ENCODE data around the gene TTC39B.

Gene TTC39B

DNA sequence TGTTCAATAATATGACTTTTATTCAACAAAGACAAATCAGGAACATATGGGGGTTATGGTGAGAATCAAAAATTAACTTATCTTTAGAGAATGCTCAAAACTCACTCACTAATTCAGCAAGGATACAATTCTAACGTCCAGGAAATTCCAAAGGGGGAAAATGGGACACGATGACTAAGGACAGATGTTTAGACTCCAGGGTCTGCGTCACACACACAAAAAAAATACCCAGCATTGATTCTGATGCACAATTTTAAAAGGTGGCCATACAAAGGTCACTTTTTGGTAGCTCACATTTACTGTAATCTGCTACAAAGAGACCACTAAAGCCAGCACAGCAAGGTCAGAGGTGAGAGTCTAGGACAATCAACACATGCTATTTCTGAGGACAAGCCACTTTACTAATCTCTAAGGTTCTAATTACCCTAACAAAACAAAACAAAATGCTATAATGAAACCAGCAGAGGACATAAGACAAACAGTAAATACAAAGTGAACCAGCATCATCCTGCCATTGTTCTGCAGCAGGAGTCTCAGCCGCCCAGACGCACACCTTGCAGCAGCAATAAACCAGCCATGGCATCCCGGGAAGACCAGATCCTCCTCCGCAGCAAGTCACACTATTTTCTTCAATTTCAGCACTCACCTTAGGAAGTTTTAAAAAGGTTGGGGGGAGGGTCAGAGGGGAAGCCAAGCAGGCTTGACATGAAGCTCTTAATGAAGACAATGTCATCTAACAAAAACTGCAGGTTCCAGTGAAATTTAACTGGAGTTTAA lies 57.8 kb downstream of the TTC39B start:
- POLR2A ChIA-PET = no interaction called here
- TF ChIP-seq, protein P1, sequence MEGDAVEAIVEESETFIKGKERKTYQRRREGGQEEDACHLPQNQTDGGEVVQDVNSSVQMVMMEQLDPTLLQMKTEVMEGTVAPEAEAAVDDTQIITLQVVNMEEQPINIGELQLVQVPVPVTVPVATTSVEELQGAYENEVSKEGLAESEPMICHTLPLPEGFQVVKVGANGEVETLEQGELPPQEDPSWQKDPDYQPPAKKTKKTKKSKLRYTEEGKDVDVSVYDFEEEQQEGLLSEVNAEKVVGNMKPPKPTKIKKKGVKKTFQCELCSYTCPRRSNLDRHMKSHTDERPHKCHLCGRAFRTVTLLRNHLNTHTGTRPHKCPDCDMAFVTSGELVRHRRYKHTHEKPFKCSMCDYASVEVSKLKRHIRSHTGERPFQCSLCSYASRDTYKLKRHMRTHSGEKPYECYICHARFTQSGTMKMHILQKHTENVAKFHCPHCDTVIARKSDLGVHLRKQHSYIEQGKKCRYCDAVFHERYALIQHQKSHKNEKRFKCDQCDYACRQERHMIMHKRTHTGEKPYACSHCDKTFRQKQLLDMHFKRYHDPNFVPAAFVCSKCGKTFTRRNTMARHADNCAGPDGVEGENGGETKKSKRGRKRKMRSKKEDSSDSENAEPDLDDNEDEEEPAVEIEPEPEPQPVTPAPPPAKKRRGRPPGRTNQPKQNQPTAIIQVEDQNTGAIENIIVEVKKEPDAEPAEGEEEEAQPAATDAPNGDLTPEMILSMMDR (IDR thresholded peaks at IDR 0.05; ENCODE audit: control extremely low read depth, extremely low read depth, low read depth, missing control alignments) = no peak
- CTCF ChIA-PET = interaction anchor here (1.0 to 2.1 kb wide), 3 partner anchors 10 to 37 kb away, joined by 3 to 7 read pairs (median 4); no protein-coding TSS in a partner anchor
- no peak for DNase-seq (ENCODE audit: extremely low spot score)

DNA sequence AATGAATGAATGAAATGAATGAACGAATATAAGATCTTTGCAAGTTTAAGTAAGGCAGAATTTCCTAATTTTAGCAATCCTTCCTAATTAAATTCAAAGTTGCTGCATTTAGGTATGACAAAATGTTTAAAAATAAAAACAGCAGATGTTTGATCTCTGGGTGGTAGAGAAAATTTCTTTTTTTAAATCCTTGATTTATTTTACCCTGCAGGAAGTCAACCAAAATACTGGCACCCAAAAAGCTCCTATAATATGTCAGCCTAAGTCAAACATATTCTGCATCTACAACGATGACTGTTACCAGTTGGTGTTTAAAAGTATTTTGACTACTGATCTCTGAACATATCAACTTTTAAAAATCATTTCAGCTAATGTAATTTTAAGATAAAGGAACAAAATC lies 58.4 kb downstream of the TTC39B start:
- POLR2A ChIA-PET = no interaction called here
- CTCF ChIA-PET = interaction anchor here (0.7 to 2.1 kb wide), 5 partner anchors 8 to 39 kb away, joined by 3 to 7 read pairs (median 3); no protein-coding TSS in a partner anchor
- TF ChIP-seq, protein P1 (IDR thresholded peaks at IDR 0.05; ENCODE audit: control extremely low read depth, extremely low read depth, low read depth, missing control alignments) = no peak
- no peak for DNase-seq (ENCODE audit: extremely low spot score)

DNA sequence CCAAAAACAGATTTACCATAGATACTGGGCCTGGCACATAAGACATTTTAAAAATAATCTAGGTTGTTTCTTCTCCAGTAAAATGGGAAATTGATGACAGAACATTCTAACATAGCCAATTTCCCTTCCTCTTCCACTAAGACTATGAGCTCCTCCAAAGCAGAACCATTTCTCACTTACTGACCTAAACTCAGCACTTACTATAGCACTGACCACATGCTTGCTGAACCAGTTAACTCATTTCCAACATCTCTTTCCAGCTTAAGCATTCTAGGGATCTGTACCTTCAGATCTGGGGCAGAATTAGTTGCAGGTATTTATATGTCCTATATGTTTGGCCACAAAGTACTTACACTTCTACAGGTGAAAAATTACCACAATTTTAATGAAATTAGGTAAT lies 58.9 kb downstream of the TTC39B start:
- no peak for DNase-seq (ENCODE audit: extremely low spot score)
- TF ChIP-seq, protein P1 (IDR thresholded peaks at IDR 0.05; ENCODE audit: control extremely low read depth, extremely low read depth, low read depth, missing control alignments) = no peak
- ChIA-PET CTCF (interaction anchor here (0.7 to 0.9 kb wide), 2 partner anchors 9 to 39 kb away, joined by 3 read pairs; no protein-coding TSS in a partner anchor), POLR2A (no interaction called here)

DNA sequence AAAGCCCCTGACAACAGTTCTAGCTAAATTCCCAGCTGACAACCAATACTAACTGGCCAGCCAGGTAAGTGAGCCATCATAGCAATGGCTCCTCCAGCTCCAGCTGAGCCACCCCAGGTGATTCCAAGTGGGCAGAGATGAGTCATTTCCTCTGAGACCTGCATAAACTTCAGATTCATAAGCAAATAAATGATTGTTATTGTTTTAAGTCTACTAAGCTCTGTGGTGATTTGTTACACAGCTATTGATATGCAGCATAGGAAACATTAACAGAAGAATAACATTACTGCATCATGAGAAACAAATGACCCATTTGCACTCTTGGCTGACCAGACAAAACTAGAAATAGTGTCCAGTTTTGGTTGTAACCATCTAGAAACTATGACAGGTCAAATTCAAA lies 60.3 kb downstream of the TTC39B start:
- DNase-seq (ENCODE audit: extremely low spot score) = no peak
- CTCF ChIA-PET = interaction anchor here (0.6 kb wide), 1 partner anchor 9 kb away, joined by 3 read pairs; no protein-coding TSS in a partner anchor
- POLR2A ChIA-PET = no interaction called here
- TF ChIP-seq, protein P1 (IDR thresholded peaks at IDR 0.05; ENCODE audit: control extremely low read depth, extremely low read depth, low read depth, missing control alignments) = no peak

DNA sequence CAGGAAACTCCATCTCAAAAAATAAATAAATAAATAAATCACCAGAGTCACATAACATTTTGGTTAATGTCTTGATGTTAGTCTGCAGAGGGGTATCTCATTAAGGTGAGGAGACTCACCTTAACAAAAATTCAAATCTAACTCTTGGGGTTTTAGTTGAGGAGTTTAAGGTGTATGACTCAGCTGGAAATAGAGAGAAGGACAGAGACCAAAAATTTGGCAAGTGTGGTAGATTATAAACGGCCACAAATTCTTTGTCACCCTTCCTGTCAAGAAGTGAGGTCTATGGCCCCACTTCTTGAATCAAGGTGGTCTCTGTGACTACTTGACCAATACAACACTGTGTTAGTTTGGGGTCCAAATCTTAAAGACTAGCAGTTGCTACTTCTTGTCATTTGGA lies 60.8 kb downstream of the TTC39B start:
- no peak for DNase-seq (ENCODE audit: extremely low spot score)
- ChIA-PET CTCF (interaction anchor here (0.6 kb wide), 1 partner anchor 9 kb away, joined by 3 read pairs; no protein-coding TSS in a partner anchor), POLR2A (no interaction called here)
- TF ChIP-seq, protein P1 (IDR thresholded peaks at IDR 0.05; ENCODE audit: control extremely low read depth, extremely low read depth, low read depth, missing control alignments) = no peak

DNA sequence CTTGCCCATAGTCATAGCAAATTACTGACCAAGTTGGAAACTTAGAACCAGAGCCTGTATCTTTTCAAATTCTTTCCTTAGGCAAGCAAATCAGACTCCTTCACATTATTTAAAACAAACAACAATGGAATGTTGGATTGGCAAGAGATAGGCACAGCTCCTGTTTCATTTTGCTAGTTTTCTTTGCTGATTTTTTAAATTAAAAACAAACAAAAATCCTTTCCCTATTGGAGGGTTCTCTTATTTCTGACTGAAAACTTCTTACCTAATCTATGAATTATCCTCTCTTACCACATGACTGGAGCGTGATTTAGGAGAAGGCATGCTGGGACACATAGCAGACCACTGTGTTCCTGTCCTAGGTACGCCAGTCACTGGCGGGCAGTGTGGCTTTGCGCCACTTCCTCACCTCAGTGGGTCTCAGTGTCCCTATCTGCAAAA lies 63.0 kb downstream of the TTC39B start:
- ChIA-PET CTCF (interaction anchor here (1.2 kb wide), 1 partner anchor 33 kb away, joined by 5 read pairs; no protein-coding TSS in a partner anchor), POLR2A (no interaction called here)
- TF ChIP-seq, protein P1 (IDR thresholded peaks at IDR 0.05; ENCODE audit: control extremely low read depth, extremely low read depth, low read depth, missing control alignments) = no peak
- no peak for DNase-seq (ENCODE audit: extremely low spot score)

Data from GM10248 (cell line).